SJSA1 (cell line): ENCODE measurements around the gene BRD8. TPM values are rescaled to one million over a fixed set of nuclear protein-coding genes. Genes with fewer than 3 reads are reported as not detected.

Experiments
- DNase-seq, 2 experiments: peaks; one replicate each; pipeline ENCODE4 v3.0.0-alpha.2; 2015 to 2020; ENCODE audit warnings: low spot score in 2 of 2, low read depth in 1 of 2
- H3K27ac ChIP-seq: fragments of 250-450 bp; sonication (Bioruptor Pico); 2 replicates; pipeline ENCODE4 v1.5.1; 2020; ENCODE audit warnings: mild to moderate bottlenecking, moderate library complexity
- H3K27me3 ChIP-seq: fragments of 250-450 bp; sonication (Bioruptor Pico); replicated peaks from 2 replicates; pipeline ENCODE4 v1.5.1; 2020; ENCODE audit warnings: mild to moderate bottlenecking, moderate library complexity
- H3K36me3 ChIP-seq: fragments of 250-450 bp; sonication (Bioruptor Pico); 2 replicates; pipeline ENCODE4 v1.5.1; 2020; ENCODE audit warnings: mild to moderate bottlenecking
- H3K4me1 ChIP-seq: fragments of 250-450 bp; sonication (Bioruptor Pico); replicated peaks from 2 replicates; pipeline ENCODE4 v1.6.1; 2021; ENCODE audit warnings: mild to moderate bottlenecking
- H3K4me3 ChIP-seq: fragments of 250-450 bp; sonication (Bioruptor Pico); 2 replicates; pipeline ENCODE4 v1.5.1; 2020; ENCODE audit warnings: mild to moderate bottlenecking
- H3K9me3 ChIP-seq: fragments of 250-450 bp; sonication (Bioruptor Pico); replicated peaks from 2 replicates; pipeline ENCODE4 v1.5.1; 2020; ENCODE audit warnings: mild to moderate bottlenecking
- total RNA-seq: library from RNA; depleted of rRNA; stranded (reverse); fragments of >200 nt; shearing (Covaris generic); gene quantifications from 2 replicates; pipeline ENCODE4 v1.2.3, GENCODE V29; 2014; rRNA removed

BRD8 gene
- total RNA-seq, 1 experiment from 2014 or later: 90.0 TPM

- H3K4me1 ChIP-seq: peaks cover 19% of the 10 kb centered on the region
- no peak for DNase-seq
- peaks cover 18% of the 10 kb centered on the region for H3K27me3 ChIP-seq
- H3K4me3 ChIP-seq: no peak overlapping the region
- no peak overlapping the region for H3K27ac ChIP-seq
- no peaks in the 10 kb centered on the region for H3K9me3 ChIP-seq
- no peaks in the 10 kb centered on the region for H3K36me3 ChIP-seq
These were observed 71.2 kb downstream of the BRD8 start for GRCh38 chr5:138107213-138107612.

DNA sequence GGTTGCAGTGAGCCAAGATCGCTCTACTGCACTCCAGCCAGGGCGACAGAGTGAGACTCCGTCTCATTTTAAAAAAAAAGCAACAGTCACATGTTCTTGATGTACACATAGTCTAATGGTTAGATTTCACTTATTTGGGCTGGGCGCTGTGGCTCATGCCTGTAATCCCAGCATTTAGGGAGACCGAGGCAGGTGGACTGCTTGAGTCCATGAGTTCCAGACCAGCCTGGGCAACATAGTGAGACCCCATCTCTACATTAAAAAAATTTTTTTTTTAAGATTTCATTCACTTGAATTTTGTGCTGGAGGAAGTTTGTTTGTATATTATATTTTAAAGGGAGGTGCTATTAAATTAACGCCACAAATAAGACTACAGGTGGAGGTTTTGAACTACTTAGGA, 72.7 kb downstream of the BRD8 start:
- no peaks in the 10 kb centered on the region for H3K9me3 ChIP-seq
- H3K27me3 ChIP-seq: peaks cover 27% of the 10 kb centered on the region
- peaks cover 4% of the 10 kb centered on the region for H3K4me1 ChIP-seq
- no peak overlapping the region for H3K27ac ChIP-seq
- no peak for DNase-seq
- H3K4me3 ChIP-seq: no peak overlapping the region
- peaks cover 3% of the 10 kb centered on the region; the same call in 1 of the 2 replicates for H3K36me3 ChIP-seq

GRCh38 chr5:138103319-138103637, 75.2 kb downstream of the BRD8 start:
- no peak overlapping the region for H3K27ac ChIP-seq
- H3K4me3 ChIP-seq: no peak overlapping the region
- H3K4me1 ChIP-seq: no peaks in the 10 kb centered on the region
- DNase-seq: no peak
- no peaks in the 10 kb centered on the region for H3K9me3 ChIP-seq
- peaks cover 3% of the 10 kb centered on the region; the same call in 1 of the 2 replicates for H3K36me3 ChIP-seq
- peaks cover 27% of the 10 kb centered on the region for H3K27me3 ChIP-seq

DNA sequence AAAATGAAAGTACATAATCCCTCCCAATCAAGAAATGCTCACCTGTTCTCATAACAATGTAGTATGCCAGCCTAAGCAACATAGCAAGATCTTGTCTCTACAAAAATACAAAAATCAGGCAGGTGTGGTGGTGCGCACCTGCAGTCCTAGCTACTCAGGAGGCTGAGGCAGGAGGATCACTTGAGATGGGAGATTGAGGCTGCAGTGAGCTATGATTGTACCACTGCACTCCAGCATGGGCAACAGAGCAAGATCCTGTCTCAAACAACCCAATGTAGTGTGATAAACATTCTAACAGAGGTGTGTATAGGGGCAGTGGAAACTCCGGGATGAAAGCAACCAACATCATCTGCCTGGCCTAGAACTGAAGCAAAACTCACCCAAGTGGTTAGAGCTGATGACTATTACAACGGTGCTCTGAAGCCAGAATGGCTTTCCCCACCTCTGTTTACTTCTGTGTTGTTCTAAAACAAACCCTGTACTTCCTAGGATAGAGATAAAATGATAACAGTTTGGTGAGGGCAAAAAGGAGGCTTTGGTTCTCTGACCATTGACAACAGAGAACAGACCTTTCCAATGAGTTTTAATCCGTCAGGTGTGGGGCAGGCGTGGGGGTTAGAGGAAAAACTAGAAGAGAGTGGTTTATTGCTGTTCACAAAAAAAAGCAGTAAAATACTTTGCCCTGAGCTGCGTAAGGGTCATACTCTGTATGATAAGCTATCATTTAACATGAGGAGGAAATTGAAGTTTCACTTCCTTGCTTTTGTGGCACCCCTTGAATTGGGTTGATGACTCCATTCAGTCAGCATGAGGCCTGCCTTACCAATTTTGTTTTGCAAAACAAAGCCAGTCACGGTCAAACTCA, 75.7 kb downstream of the BRD8 start:
- DNase-seq: no peak
- Histone ChIP-seq H3K27ac (no peak overlapping the region), H3K4me3 (no peak overlapping the region), H3K27me3 (peaks cover 30% of the 10 kb centered on the region), H3K4me1 (no peaks in the 10 kb centered on the region), H3K36me3 (peaks cover 3% of the 10 kb centered on the region; the same call in 1 of the 2 replicates), H3K9me3 (no peaks in the 10 kb centered on the region)

- Histone ChIP-seq H3K4me3 (no peak overlapping the region), H3K27me3 (peaks cover 38% of the 10 kb centered on the region), H3K36me3 (peaks cover 3% of the 10 kb centered on the region; the same call in 1 of the 2 replicates), H3K9me3 (no peaks in the 10 kb centered on the region; the same call in 1 of the 2 replicates), H3K4me1 (no peaks in the 10 kb centered on the region), H3K27ac (no peak overlapping the region)
- no peak for DNase-seq
These were observed 81.2 kb downstream of the BRD8 start for GRCh38 chr5:138096997-138097828.

DNA sequence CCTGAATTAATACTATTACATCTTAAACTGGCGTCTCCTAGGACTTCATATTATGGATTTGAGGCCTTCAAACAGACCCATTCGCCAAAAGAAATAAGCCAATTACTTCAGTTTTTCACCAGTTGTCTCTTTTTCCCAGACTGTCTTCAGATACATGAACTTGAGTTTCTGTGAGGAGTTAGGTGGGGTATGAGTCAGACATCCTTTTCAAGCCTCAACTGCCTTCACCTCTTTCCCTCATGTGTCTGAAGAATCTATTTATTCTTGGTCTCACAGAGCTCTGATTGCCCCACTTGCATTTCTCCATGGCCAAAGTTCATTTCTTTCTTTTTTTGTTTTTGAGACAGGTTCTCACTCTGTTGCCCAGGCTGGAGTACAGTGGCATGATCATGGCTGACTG, 82.1 kb downstream of the BRD8 start:
- Histone ChIP-seq H3K4me3 (no peak overlapping the region), H3K27me3 (peaks cover 35% of the 10 kb centered on the region), H3K9me3 (no peaks in the 10 kb centered on the region; the same call in 1 of the 2 replicates), H3K27ac (no peak overlapping the region), H3K4me1 (no peaks in the 10 kb centered on the region), H3K36me3 (no peaks in the 10 kb centered on the region)
- no peak for DNase-seq

DNA sequence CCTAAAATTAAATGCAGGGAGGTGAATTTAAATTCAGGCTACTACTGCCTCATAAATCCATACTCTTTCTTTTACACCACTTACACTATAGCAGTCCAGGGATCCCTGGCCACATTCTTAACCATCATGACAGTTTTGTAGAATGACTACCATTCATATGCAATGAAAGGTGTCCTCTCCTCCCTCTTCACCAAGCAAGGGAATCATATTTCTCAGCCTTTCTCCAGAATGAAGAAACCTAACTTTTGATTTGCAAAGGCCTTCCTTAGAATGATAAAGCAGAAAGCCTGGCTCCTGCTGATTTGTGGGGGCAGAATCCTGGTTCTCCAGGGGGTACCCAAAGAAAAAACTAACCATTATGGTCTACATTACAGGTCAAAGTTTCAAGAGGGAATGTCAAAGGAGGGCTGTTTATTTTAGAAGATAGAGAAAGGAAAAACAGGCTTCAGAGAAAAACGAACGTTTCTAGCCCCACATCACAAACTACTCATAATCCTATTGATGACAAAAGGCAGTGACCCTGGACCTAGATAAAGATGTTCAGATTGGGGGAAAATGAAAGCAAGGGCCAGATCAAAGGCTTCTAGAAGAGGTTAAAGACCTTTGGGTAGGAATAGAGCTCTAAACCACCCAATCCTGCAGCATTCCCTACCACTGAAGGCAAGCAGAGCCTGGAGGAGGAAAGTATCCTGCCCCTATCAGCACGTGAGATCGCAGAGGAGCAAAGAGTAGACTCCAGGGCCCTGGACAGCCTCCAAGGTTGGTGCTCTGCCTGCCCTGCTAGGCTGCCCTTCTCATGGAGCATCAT, 83.1 kb downstream of the BRD8 start:
- Histone ChIP-seq H3K4me1 (no peaks in the 10 kb centered on the region), H3K9me3 (no peaks in the 10 kb centered on the region; the same call in 1 of the 2 replicates), H3K27ac (no peak overlapping the region), H3K4me3 (no peak overlapping the region), H3K27me3 (peaks cover 39% of the 10 kb centered on the region), H3K36me3 (no peaks in the 10 kb centered on the region)
- DNase-seq: no peak

- no peak for DNase-seq
- Histone ChIP-seq H3K27ac (no peak overlapping the region), H3K4me1 (no peaks in the 10 kb centered on the region), H3K9me3 (no peaks in the 10 kb centered on the region; the same call in 1 of the 2 replicates), H3K4me3 (no peak overlapping the region), H3K27me3 (peaks cover 39% of the 10 kb centered on the region), H3K36me3 (no peaks in the 10 kb centered on the region)
These were observed 85.4 kb downstream of the BRD8 start for GRCh38 chr5:138093036-138093435.

- Histone ChIP-seq H3K4me1 (no peaks in the 10 kb centered on the region), H3K27me3 (peaks cover 39% of the 10 kb centered on the region), H3K9me3 (no peaks in the 10 kb centered on the region; the same call in 1 of the 2 replicates), H3K36me3 (no peaks in the 10 kb centered on the region), H3K27ac (no peak overlapping the region), H3K4me3 (no peak overlapping the region)
- DNase-seq: no peak
These were observed 86.1 kb downstream of the BRD8 start for GRCh38 chr5:138092301-138092700.

GRCh38 chr5:138091685-138092084, 86.7 kb downstream of the BRD8 start:
- no peak overlapping the region for H3K4me3 ChIP-seq
- no peaks in the 10 kb centered on the region; the same call in 1 of the 2 replicates for H3K9me3 ChIP-seq
- H3K36me3 ChIP-seq: no peaks in the 10 kb centered on the region
- H3K27me3 ChIP-seq: peaks cover 39% of the 10 kb centered on the region
- no peaks in the 10 kb centered on the region for H3K4me1 ChIP-seq
- no peak for DNase-seq
- H3K27ac ChIP-seq: no peak overlapping the region

Other genes starting within 250 kb of the BRD8 start
- 21.6 and 32.7 TPM in 2 replicates for gene FAM13B, start 145.6 kb downstream of the BRD8 start, total RNA-seq
- gene WNT8A, start 94.6 kb downstream of the BRD8 start, total RNA-seq: not detected in 2 replicates
- gene NME5, start 39.2 kb downstream of the BRD8 start, total RNA-seq: not detected in 2 replicates
- gene KIF20A, start 482 bp upstream of the BRD8 start, total RNA-seq: 113 and 152 TPM in 2 replicates
- gene CDC23, start 34.7 kb upstream of the BRD8 start, total RNA-seq: 56.3 and 70.7 TPM in 2 replicates
- gene GFRA3, start 96.0 kb upstream of the BRD8 start, total RNA-seq: not detected in 2 replicates
- gene CDC25C, start 153.2 kb upstream of the BRD8 start, total RNA-seq: 36.5 and 40.0 TPM in 2 replicates
- gene FAM53C, start 159.6 kb upstream of the BRD8 start, total RNA-seq: 42.0 and 63.6 TPM in 2 replicates
- gene KDM3B, start 174.1 kb upstream of the BRD8 start, total RNA-seq: 48.0 and 64.8 TPM in 2 replicates